Measurements from ENCODE around the gene C4orf33. TPM values are rescaled to one million over a fixed set of nuclear protein-coding genes. Genes with fewer than 3 reads are reported as not detected.
"Not testable (repeated sequence)": the region's sequence is repeated elsewhere in the genome, so short reads cannot be mapped to it uniquely, and the experiment has no call there.

C4orf33 gene
- total RNA-seq (23.3 TPM), polyA plus RNA-seq (4.4 TPM)

DNA sequence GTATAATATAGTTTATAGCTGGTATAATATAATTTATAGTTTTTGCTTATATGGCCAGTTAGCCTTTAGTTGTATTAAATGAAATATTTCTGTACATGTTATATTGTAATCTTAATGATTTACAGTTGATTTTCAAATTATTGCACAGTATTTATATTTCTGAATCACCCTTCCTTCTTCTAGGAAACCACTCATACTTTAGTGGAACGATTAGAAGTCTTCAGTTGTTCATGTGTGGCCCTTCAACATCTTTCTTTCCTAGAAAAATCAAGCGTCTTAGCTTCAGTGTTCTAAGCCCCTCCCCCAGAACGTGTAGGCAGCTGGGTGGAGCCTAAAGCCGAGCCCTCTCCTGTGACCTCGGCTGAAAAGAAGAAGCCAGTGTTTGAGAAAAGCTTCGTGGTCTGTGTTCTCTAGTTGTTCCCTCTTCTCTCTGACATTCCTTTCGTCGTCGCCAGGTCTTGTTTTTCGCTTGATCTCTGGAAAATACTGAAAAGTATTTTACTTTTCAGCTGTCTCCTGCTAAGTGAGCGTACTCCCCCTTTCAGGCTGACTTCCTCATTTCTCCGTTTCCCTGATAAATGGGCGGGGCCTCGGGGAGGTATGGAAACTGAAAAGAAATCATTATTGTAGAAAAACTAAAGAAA, at the start of gene C4orf33:
Gene C4orf33, plus strand, starts transcription at position 342 of the 644 bp plus-strand sequence. CDS start 6,459 bp downstream, outside the sequence.
- Histone ChIP-seq H3K36me3 (ENCODE audit: insufficient read depth) (no peaks in the 10 kb centered on the region), H3K4me3 (ENCODE audit: low read depth, low read length) (peak within 1 kb of the TSS; percentile 44), H3K27ac (ENCODE audit: low read depth) (peak within 1 kb of the TSS; percentile 30), H3K4me1 (ENCODE audit: insufficient read depth) (no peaks in the 10 kb centered on the region)
- DNase-seq (ENCODE audit: extremely low spot score): peak; percentile 67
- 11% methylated on average over 14 of the region's 14 CpGs for WGBS

- Histone ChIP-seq H3K27ac (ENCODE audit: low read depth) (no peak overlapping the region), H3K4me3 (ENCODE audit: low read depth, low read length) (no peak overlapping the region), H3K4me1 (ENCODE audit: insufficient read depth) (no peaks in the 10 kb centered on the region), H3K36me3 (ENCODE audit: insufficient read depth) (no peaks in the 10 kb centered on the region)
- DNase-seq (ENCODE audit: extremely low spot score): no peak
Measured at GRCh38 chr4:129059028-129059427, 36.9 kb upstream of the C4orf33 start.

DNA sequence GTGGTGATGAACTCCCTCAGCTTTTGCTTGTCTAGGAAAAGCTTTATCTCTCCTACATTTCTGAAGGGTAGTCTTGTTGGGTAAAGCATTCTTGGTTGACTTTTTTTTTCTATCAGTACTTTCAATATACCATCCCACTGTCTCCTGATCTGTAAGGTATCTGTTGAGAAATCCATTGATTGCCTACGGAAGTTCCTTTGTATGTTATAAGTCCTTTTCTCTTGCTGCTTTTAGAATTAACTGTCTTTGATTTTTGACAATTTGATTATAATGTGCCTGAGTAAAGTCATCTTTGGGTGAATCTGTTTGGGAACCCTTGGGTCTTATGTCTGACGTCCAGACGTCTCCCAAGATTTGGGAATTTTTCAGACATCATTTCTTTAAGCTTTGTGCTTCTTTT, 33.4 kb upstream of the C4orf33 start:
- no peaks in the 10 kb centered on the region for H3K4me1 ChIP-seq (ENCODE audit: insufficient read depth)
- H3K4me3 ChIP-seq (ENCODE audit: low read depth, low read length): no peak overlapping the region
- no peak overlapping the region for H3K27ac ChIP-seq (ENCODE audit: low read depth)
- H3K36me3 ChIP-seq (ENCODE audit: insufficient read depth): no peaks in the 10 kb centered on the region
- WGBS: 98% methylated on average over 3 of the region's 3 CpGs
- no peak for DNase-seq (ENCODE audit: extremely low spot score)

GRCh38 chr4:129063640-129064039, 32.3 kb upstream of the C4orf33 start:
- Histone ChIP-seq H3K4me1 (ENCODE audit: insufficient read depth) (no peaks in the 10 kb centered on the region), H3K4me3 (ENCODE audit: low read depth, low read length) (no peak overlapping the region), H3K27ac (ENCODE audit: low read depth) (no peak overlapping the region), H3K36me3 (ENCODE audit: insufficient read depth) (no peaks in the 10 kb centered on the region)
- DNase-seq (ENCODE audit: extremely low spot score): no peak
- WGBS: 96% methylated on average over 2 of the region's 2 CpGs

- DNase-seq (ENCODE audit: extremely low spot score): no peak
- H3K36me3 ChIP-seq (ENCODE audit: insufficient read depth): no peaks in the 10 kb centered on the region
Measured at GRCh38 chr4:129064717-129065116, 31.2 kb upstream of the C4orf33 start.

DNA sequence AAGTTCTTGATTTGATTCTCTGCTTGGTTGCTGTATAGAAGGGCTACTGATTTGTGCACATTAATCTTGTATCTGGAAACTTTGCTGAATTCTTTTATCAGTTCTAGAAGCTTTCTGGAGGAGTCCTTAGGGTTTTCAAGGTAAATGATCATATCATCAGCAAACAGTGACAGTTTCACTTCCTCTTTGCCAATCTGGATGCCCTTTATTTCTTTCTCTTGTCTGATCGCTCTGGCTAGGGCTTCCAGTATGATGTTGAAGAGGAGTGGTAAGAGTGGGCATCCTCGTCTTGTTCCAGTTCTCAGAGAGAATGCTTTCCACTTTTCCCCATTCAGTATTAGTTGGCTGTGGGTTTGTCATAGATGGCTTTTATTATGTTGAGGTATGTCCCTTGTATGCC, 26.4 kb upstream of the C4orf33 start:
- DNase-seq (ENCODE audit: extremely low spot score); H3K4me3 ChIP-seq (ENCODE audit: low read depth, low read length): not testable (repeated sequence)
- 99% methylated on average over 2 of the region's 2 CpGs for WGBS

More at GRCh38 chr4:129064717-129065116, 31.2 kb upstream of the C4orf33 start:
- no peak overlapping the region for H3K4me3 ChIP-seq (ENCODE audit: low read depth, low read length)
- H3K27ac ChIP-seq (ENCODE audit: low read depth): no peak overlapping the region
- H3K4me1 ChIP-seq (ENCODE audit: insufficient read depth): no peaks in the 10 kb centered on the region

DNA sequence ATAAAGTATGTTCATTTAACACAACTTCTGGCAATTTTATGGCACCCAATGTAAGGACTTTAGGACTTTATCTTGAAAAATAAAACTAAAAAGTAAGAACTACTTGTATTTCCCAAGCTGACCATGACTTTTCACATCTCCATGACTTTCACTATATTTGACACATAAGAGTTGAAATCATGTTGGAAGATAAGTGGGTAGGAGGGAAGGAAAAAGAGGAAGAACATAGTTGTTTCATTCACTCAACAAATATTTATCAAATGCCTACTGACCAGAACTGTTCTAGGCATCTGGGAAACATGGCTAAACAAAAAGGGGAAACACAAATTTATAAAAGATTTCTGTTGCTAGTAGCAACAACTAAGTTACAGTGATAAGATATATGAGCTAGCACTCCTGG, 18.6 kb upstream of the C4orf33 start:
- Histone ChIP-seq H3K36me3 (ENCODE audit: insufficient read depth) (peaks cover 6% of the 10 kb centered on the region), H3K4me1 (ENCODE audit: insufficient read depth) (no peaks in the 10 kb centered on the region)

More for the DNA sequence above, 26.4 kb upstream of the C4orf33 start:
- H3K4me1 ChIP-seq (ENCODE audit: insufficient read depth); H3K36me3 ChIP-seq (ENCODE audit: insufficient read depth); H3K27ac ChIP-seq (ENCODE audit: low read depth): not testable (repeated sequence)

GRCh38 chr4:129080129-129080528, 15.8 kb upstream of the C4orf33 start:
- peaks cover 6% of the 10 kb centered on the region for H3K36me3 ChIP-seq (ENCODE audit: insufficient read depth)
- no peak for DNase-seq (ENCODE audit: extremely low spot score)
- no peaks in the 10 kb centered on the region for H3K4me1 ChIP-seq (ENCODE audit: insufficient read depth)
- no peak overlapping the region for H3K4me3 ChIP-seq (ENCODE audit: low read depth, low read length)
- H3K27ac ChIP-seq (ENCODE audit: low read depth): no peak overlapping the region

More for the DNA sequence above, 18.6 kb upstream of the C4orf33 start:
- Histone ChIP-seq H3K4me3 (ENCODE audit: low read depth, low read length) (no peak overlapping the region), H3K27ac (ENCODE audit: low read depth) (no peak overlapping the region)
- no peak for DNase-seq (ENCODE audit: extremely low spot score)

- Histone ChIP-seq H3K36me3 (ENCODE audit: insufficient read depth) (peaks cover 6% of the 10 kb centered on the region), H3K4me3 (ENCODE audit: low read depth, low read length) (no peak overlapping the region), H3K27ac (ENCODE audit: low read depth) (no peak overlapping the region), H3K4me1 (ENCODE audit: insufficient read depth) (no peaks in the 10 kb centered on the region)
- WGBS: 95% methylated on average over 5 of the region's 5 CpGs
- DNase-seq (ENCODE audit: extremely low spot score): no peak
Measured at GRCh38 chr4:129082302-129082701, 13.7 kb upstream of the C4orf33 start.

DNA sequence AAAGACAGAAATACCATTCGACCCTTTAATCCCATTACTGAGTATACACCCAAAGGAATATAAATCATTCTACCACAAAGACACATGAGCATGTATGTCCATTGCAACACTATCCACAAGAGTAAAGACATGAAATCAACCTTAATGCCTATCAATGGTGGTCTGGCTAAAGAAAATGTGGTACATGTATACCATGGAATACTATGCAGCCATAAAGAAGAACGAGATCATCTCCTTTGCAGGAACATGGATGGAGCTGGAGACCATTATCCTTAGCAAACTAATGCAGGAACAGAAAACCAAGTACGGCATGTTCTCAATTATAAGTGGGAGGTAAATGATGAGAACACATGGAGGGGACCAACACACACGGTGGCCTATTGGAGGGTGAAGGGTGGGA, 10.5 kb upstream of the C4orf33 start:
- Histone ChIP-seq H3K4me1 (ENCODE audit: insufficient read depth) (no peaks in the 10 kb centered on the region), H3K4me3 (ENCODE audit: low read depth, low read length) (no peak overlapping the region), H3K36me3 (ENCODE audit: insufficient read depth) (peaks cover 3% of the 10 kb centered on the region), H3K27ac (ENCODE audit: low read depth) (no peak overlapping the region)
- DNase-seq (ENCODE audit: extremely low spot score): no peak
- WGBS: 97% methylated on average over 4 of the region's 4 CpGs

DNA sequence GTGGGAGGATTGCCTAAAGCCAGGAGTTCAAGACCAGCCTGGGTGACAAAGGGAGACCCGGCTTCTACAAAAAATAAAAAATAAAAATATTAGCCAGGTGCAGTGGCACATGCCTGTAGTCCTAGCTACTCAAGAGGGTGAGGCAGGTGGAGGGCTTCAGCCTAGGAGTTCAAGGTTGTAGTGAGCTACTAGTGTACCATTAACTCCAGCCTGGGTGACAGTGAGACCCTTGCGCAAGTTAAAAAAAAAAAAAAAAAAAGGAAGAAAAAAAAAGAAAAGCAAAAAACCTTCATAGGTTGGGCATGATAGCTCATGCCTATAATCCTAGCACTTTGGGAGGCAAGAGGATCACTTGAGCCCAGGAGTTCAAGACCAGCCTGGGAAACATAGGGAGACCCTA, 8.4 kb upstream of the C4orf33 start:
- DNase-seq (ENCODE audit: extremely low spot score): no peak
- H3K4me1 ChIP-seq (ENCODE audit: insufficient read depth): no peaks in the 10 kb centered on the region
- over 99% methylated on average over 2 of the region's 2 CpGs for WGBS
- H3K36me3 ChIP-seq (ENCODE audit: insufficient read depth): no peaks in the 10 kb centered on the region
- H3K27ac ChIP-seq (ENCODE audit: low read depth): no peak overlapping the region
- no peak overlapping the region for H3K4me3 ChIP-seq (ENCODE audit: low read depth, low read length)

- Histone ChIP-seq H3K36me3 (ENCODE audit: insufficient read depth) (no peaks in the 10 kb centered on the region), H3K4me3 (ENCODE audit: low read depth, low read length) (peak overlapping the region; percentile 62), H3K27ac (ENCODE audit: low read depth) (peak overlapping the region; percentile 95), H3K4me1 (ENCODE audit: insufficient read depth) (no peaks in the 10 kb centered on the region)
- WGBS: under 1% methylated on average over 11 of the region's 11 CpGs
- peak; percentile 42 for DNase-seq (ENCODE audit: extremely low spot score)
Measured at GRCh38 chr4:129092631-129093190, 3.2 kb upstream of the C4orf33 start.

DNA sequence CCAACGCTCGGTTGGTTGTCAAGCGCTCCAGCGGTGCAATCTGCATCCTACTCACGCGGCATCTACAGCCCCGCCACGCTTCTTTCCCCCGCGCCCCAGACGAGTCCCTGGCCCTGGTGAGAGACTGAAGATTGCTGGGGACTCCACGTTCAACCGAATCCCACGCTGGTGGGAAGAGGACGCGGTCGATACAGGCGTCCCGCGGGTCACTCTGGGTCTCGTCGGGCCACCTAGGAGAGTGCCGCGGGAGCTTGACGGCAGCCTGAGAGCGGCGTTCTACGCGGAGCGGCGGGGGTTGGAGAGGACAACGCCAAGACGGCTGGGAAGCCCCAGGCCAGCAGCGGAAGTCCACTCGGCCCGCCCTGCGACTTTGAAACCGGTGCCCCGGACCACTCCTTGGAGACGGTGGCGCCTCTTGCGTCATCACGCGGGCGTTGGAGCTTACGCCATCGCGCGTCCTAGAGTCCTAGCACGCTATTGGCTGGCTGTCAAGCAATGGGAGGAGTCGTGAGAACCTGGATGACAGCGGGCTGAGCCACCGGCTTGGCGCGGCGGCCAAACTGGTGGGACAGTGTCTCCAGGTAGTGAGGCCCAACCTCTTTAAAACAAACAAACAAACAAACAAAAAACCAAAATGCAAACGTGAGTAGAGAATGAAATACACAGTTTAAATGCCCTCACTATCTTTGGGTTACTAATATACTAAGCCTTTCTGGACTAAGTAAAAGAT, 2.6 kb upstream of the C4orf33 start, which contains the start of gene SCLT1:
Gene SCLT1, minus strand, starts transcription at position 349 of the 730 bp plus-strand sequence. CDS start 436 bp downstream, outside the sequence.
- no peaks in the 10 kb centered on the region for H3K36me3 ChIP-seq (ENCODE audit: insufficient read depth)
- H3K4me1 ChIP-seq (ENCODE audit: insufficient read depth): no peaks in the 10 kb centered on the region
- under 1% methylated on average over 57 of the region's 57 CpGs for WGBS
- peak; percentile 94 for DNase-seq (ENCODE audit: extremely low spot score)
- H3K4me3 ChIP-seq (ENCODE audit: low read depth, low read length): peak within 1 kb of the TSS; percentile 62
- peak within 1 kb of the TSS; percentile 95 for H3K27ac ChIP-seq (ENCODE audit: low read depth)

DNA sequence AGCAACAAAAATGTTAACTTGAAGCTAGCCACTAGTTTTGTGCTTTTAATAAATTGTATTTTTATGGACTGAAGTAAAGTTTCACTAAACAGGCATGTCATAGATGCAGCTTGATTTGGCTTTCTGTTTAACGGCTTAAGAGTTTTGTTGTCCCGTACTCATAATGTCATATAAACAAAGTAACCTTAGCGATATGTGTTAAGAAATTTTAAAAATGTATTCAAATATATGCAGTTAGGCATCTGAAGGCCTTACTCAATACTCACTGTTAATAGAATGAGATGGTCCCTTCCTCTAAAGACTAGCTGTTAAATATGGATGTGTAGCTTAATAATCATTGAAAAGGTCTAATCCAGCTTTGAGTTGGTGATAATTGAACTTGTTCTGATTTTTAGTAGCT, 1.6 kb upstream of the C4orf33 start:
- DNase-seq (ENCODE audit: extremely low spot score): no peak
- Histone ChIP-seq H3K4me1 (ENCODE audit: insufficient read depth) (no peaks in the 10 kb centered on the region), H3K4me3 (ENCODE audit: low read depth, low read length) (no peak overlapping the region), H3K27ac (ENCODE audit: low read depth) (no peak overlapping the region), H3K36me3 (ENCODE audit: insufficient read depth) (no peaks in the 10 kb centered on the region)
- 56% methylated on average over 3 of the region's 3 CpGs for WGBS

All from urinary bladder (tissue), 4 donors.